ENCODE data around the gene KCNJ14. TPM values are rescaled to one million over a fixed set of nuclear protein-coding genes. Genes with fewer than 3 reads are reported as not detected.
A peak's percentile ranks its signal among the peaks of the same experiment; 100 is the strongest.
"Not testable (repeated sequence)": the region's sequence is repeated elsewhere in the genome, so short reads cannot be mapped to it uniquely, and the experiment has no call there.

KCNJ14 gene
- total RNA-seq, 1 donor from 2014 or later = 1.5 TPM

GRCh38 chr19:48487948-48488347, 32.6 kb downstream of the KCNJ14 start:
- peak; percentile 88 for DNase-seq (ENCODE audit: low spot score)

DNA sequence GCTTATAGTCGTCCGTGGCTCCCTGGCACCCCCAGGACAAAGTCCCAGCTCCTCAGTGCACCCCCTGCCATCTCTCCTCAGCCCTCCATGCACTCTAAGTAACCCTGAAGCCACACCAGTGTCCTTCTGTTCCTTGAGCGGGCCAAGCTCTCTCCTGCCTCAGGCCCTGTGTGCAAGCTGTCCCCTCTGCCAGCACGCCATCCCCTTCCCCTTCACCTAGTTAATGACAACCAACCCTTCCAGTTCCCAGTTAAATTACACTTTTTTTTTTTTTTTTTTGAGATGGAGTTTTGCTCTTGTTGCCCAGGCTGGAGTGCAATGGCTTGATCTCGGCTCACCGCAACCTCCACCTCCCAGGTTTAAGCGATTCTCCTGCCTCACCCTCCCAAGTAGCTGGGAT, 33.1 kb downstream of the KCNJ14 start:
- not testable (repeated sequence) for DNase-seq (ENCODE audit: low spot score)

DNA sequence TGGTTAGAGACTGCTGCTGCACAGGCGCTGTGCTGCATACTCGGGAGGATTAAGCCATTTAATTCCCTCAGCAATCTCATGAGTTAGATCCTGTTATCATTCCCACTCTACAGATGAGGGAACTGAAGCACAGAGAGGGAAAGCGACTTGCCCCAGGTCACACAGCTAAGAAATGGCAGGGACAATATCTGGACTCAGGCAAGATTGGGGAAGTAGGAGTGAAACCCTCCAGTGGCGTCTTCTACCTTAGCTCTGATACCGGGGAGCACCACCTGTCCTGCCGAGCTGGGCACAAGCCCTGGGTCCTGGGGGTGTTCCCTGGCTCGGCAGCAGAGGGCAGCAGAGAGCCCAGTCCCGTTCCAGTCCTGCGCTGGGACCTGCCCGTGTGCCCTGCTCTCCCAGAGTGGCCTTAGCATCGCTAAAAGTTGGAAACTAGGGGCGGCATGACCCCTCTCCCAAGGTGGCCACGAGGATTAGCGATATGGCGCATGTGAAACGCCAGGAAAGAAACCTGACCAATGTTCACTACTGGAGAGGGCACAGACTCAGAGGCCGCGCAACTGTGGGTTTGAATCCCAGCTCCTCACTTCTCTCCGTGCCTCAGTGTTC, 34.3 kb downstream of the KCNJ14 start:
- peak; percentile 81 for DNase-seq (ENCODE audit: low spot score)

GRCh38 chr19:48490981-48491792, 35.8 kb downstream of the KCNJ14 start:
- peak; percentile 61 for DNase-seq (ENCODE audit: low spot score)

DNA sequence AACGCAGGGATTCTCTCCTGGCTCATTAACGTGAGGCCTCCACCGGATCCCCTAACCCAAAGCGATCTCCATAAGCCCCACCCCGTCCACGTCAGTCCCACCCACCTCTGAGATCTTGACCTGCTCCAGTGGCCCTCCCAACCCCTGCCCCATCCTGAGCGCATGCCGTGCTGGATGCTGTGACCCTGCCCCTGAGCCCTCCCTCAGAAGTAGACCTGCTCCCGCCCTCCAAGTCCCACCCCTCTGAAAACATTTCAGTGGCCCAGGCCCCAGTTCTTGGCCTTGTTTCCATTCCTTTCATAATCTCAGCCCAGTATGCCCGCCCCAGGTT, 36.4 kb downstream of the KCNJ14 start:
- DNase-seq (ENCODE audit: low spot score) = peak; percentile 45

- DNase-seq (ENCODE audit: low spot score) = peak; percentile 97
Measured at GRCh38 chr19:48492925-48493717, 37.7 kb downstream of the KCNJ14 start.

DNA sequence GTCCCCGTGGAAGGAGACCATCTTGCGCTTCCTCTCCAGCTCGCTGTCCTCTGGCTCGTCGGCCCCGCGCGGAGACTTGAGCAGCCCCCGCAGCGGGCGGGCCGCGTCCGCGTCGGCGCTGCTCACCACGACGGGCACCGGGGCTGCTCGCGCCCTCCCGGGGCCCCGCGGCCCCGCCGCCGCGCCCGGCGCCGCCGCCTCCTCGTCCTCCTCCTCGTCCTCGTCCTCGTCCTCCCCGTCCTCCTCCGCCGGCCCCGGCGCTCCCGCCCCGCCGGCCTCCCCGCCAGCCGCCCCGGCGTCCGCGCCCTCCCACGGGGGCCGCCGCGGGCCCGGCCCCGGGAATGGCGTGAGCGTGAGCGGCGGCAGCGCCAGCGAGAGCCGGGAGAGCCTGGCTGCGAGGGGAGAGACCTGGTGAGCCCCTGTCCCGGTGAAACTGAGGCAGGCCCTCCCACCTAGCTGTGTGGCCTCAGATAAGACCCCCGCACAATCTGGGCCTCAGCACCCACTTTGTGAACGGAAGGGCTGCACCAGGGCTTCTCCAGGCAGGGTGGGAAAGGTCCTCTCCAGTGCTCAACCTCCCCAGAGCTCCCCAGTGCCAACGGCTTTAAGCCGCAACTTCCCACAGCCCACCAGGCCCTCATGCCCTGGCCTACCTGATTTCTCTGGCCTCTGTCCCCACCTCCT, 38.5 kb downstream of the KCNJ14 start:
- DNase-seq (ENCODE audit: low spot score) = peak; percentile 49

DNA sequence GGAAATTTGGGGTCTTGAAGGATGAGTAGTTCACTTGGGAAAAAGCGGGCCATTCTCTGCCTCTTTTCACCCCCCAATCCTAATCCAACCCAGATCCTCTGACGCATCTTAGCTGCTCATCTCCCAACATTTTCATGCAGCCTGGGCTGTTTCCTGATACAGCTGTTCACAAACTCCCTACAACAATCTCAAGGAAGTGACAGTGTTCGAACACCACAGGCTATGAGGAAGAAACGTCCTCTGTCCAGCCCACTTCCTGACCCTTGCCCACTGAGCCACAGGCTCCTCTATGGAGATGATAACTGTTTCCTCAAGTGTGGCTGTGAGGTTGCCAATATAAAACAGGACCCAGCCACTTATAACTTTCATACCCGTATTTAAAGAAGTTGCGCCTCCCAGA, 40.0 kb downstream of the KCNJ14 start:
- peak; percentile 43 for DNase-seq (ENCODE audit: low spot score)

GRCh38 chr19:48496959-48497727, 41.8 kb downstream of the KCNJ14 start:
- DNase-seq (ENCODE audit: low spot score) = no peak

DNA sequence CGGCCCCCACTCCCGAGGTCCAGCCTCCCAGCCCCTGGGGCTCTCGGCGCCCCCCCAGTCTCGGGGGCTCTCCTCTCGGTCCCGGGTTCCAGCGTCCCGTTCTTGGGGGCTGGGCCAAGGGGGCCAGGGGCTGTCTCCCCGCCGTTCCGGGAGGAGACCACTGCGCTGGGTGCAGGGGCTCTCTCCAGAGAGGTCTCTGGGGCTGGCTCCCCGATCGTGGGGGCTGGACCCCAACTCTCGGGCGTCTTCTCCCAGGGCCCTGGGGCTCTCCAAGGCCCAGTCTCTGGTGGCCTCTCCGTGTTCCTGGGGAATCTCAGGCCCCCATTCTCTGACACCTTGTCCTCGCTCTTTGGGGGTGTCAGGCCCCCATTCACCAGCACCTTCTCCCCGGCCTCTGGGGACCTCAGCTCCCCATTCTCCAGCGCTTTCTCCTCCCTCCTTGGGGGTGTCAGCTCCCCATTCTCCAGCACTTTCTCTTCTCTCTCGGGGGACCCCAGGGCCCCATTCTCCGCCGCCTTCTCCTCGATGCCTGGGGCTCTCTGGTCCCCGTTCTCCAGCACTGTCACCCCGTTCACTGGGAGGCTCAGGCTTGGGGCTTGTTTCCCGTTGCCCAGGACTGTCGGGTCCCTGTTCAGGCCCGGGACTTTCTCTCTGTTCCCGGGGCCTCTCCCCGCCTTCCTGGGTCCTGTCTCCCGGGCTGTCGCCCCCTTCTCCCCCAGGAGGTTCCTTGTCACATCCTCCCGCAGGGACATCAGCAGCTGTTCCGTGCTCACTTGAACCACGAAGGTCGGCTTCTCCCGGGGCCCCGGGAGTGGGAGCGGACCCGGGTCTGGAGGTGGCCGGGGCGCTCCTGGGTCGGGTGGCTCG, 42.6 kb downstream of the KCNJ14 start:
- DNase-seq (ENCODE audit: low spot score) = peak; percentile 43

- peak; percentile 43 for DNase-seq (ENCODE audit: low spot score)
Measured at GRCh38 chr19:48498595-48499311, 43.4 kb downstream of the KCNJ14 start.

DNA sequence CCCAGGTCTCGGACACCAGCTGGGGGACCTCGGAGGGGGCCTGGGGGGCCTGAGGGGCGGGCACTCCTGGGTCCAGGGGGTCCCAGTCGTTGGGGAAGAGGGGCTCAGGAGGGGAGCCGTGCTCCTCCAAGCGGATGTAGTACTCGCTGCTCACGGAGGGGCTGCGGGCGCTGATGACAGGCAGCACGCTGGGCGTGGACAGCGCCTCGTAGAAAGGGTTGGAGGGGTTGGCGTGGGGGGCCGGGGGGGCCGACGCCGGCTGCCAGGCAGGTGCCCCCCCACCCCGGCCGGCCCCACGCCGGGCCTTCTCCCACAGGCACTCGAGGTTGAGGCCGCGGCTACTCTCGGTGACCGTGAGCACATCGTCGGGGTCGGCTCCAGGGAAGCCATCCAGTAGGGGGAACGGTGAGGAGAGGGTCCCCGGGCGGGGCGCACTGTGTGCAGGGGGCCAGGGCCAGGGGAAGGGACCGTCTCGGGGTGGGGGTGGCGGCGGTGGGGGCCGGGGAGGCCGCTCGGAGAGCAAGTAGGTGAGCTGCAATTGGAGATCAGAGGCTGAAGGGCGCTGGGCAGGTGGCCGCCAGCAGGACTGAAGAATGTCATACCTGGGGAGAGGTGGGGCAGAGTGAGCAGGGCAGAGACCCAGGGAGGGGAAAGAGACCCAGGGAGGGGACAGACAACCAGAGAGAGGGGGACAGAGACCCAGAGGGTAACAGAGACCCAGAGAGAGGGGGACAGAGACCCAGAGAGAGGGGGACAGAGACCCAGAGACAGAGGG, 44.1 kb downstream of the KCNJ14 start:
- DNase-seq (ENCODE audit: low spot score) = peak; percentile 45

DNA sequence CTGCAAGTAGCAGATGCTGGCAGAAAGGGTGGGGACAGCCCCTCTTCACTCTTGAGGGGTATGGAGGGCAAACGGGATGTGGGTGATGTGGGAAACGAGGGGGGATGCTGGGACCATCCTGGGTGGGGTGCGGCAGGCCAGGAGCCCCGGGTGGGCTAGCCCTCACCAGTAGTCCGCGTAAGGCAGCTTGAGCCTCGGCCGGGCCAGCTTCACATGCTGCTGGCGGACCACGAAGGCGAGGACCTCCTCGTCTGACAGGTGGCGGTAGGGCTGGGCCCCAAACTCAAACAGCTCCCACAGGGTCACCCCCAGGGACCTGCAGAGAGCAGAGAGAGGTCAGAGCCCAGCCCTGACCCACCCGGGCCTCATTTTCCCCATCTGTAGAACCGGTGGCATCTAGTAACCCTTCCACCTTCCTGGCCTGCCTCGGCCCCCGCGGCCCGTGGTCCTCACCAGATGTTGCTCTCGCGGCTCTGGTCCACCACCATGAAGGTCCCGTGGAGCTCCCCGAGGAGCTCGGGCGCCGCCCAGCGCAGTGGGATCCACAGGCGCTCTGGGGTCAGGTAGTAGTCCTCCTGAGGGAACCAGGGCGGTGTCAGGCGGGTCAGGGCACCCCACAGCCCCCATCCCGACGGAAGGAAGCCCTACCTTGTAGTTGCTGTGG, 45.6 kb downstream of the KCNJ14 start:
- DNase-seq (ENCODE audit: low spot score) = peak; percentile 46

- peak; percentile 95 for DNase-seq (ENCODE audit: low spot score)
Measured at GRCh38 chr19:48501494-48502349, 46.3 kb downstream of the KCNJ14 start.

DNA sequence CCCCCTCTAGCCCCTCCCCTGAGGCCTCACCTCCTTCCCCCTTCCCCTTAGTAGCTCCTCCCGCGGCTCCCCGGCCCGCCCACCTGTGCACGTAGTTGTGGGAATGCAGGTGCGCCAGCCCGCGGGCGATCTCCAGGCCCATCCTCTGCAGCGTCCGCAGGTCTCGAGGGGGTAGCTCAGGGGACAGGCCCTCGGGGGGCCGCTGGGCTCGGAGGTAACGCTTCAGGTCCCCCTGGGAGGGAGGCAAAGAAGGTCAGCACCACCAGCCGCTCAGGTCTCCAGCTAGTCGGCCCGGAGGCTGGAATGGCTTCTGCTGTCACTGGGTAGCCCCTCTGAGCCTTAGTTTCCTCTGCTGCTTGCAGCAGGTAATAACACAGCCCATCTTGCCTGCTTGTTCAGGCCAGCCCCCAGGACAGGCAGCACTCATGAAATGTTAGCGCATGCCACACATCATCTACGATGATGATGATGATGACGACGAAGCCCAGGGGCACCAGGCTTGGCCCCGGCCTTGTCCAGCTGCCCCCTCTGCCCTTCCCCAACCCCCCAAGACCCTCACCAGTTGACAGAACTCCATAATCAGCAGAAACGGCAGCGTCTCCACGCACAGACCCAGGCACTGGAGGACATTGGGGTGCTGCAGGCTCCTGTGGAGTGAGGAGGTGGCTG, 47.1 kb downstream of the KCNJ14 start:
- no peak for DNase-seq (ENCODE audit: low spot score)

- DNase-seq (ENCODE audit: low spot score) = no peak
Measured at GRCh38 chr19:48506138-48506733, 50.9 kb downstream of the KCNJ14 start.
